Neural progenitor cell (in vitro differentiated cells): ENCODE data around the gene BTN2A1.

Source experiments
- EZH2phosphoT487 ChIP-seq: fragments of 200-600 bp; sonication (generic); IDR thresholded peaks from 2 replicates; pipeline ENCODE4 v1.6.1; 2017; ENCODE audit warnings: antibody characterized with exemption
- TF ChIP-seq, protein P1 (sequence below): fragments of 200-600 bp; sonication (generic); IDR thresholded peaks from 2 replicates; pipeline ENCODE4 v1.5.1; 2017; ENCODE audit warnings: antibody characterized with exemption, mild to moderate bottlenecking

DNA sequence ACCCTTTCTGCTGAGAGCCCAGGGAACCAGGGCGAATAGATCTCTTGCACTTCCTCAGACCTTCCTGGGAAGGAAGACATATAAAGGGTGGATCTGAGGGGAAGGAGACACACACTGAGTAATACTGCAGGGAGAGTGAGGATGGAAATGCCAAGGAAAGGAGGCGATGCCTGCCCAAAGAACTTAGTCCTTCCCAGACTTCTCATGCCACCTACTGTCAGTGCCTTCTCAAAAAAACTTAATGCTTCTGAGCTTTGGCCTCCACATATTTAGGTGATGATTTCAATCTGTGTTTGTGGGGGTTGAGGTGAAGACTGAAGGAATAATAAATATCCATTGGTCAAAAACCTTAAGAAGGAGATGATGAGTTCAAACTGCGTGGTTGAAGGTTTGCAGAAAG lies 46.0 kb upstream of the BTN2A1 start:
- TF ChIP-seq, protein P1, sequence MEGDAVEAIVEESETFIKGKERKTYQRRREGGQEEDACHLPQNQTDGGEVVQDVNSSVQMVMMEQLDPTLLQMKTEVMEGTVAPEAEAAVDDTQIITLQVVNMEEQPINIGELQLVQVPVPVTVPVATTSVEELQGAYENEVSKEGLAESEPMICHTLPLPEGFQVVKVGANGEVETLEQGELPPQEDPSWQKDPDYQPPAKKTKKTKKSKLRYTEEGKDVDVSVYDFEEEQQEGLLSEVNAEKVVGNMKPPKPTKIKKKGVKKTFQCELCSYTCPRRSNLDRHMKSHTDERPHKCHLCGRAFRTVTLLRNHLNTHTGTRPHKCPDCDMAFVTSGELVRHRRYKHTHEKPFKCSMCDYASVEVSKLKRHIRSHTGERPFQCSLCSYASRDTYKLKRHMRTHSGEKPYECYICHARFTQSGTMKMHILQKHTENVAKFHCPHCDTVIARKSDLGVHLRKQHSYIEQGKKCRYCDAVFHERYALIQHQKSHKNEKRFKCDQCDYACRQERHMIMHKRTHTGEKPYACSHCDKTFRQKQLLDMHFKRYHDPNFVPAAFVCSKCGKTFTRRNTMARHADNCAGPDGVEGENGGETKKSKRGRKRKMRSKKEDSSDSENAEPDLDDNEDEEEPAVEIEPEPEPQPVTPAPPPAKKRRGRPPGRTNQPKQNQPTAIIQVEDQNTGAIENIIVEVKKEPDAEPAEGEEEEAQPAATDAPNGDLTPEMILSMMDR = no peak
- TF ChIP-seq EZH2phosphoT487 = no peak
